Loucy (cell line): Measurements from ENCODE around the gene LRRC31.

Experiments
- H2AFZ ChIP-seq: fragments of 200-600 bp; sonication (generic); 2 replicates; pipeline ENCODE4 v1.6.0; 2016; ENCODE audit warnings: antibody characterized with exemption, mild to moderate bottlenecking, low read length, moderate library complexity
- H3F3A ChIP-seq: fragments of 200-600 bp; 2 replicates; pipeline ENCODE4 v1.6.0; 2016; ENCODE audit warnings: antibody characterized with exemption, low read depth, mild to moderate bottlenecking
- H3K27me3 ChIP-seq: fragments of 200-600 bp; sonication (generic); 2 replicates; pipeline ENCODE4 v1.6.1; 2014; ENCODE audit warnings: low read length, mild to moderate bottlenecking; ENCODE audit not compliant: insufficient read depth, poor library complexity, severe bottlenecking
- H3K36me3 ChIP-seq: fragments of 200-600 bp; sonication (generic); 2 replicates; pipeline ENCODE4 v1.6.1; 2016; ENCODE audit warnings: low read length; ENCODE audit not compliant: insufficient read depth
- H3K4me1 ChIP-seq: fragments of 200-600 bp; sonication (generic); 2 replicates; pipeline ENCODE4 v1.5.1; 2014; ENCODE audit warnings: low read length, mild to moderate bottlenecking; ENCODE audit not compliant: insufficient read depth, poor library complexity, severe bottlenecking
- H3K4me2 ChIP-seq: fragments of 200-600 bp; sonication (generic); 2 replicates; pipeline ENCODE4 v1.6.0; 2014; ENCODE audit warnings: antibody characterized with exemption, low read length, low read depth, mild to moderate bottlenecking; ENCODE audit not compliant: poor library complexity, severe bottlenecking
- H3K4me3 ChIP-seq: fragments of 200-600 bp; sonication (generic); 2 replicates; pipeline ENCODE4 v1.5.1; 2014; ENCODE audit warnings: low read length, mild to moderate bottlenecking, mixed read lengths; ENCODE audit not compliant: poor library complexity, severe bottlenecking
- H3K79me2 ChIP-seq: fragments of 200-600 bp; sonication (generic); 2 replicates; pipeline ENCODE4 v1.6.1; 2014; ENCODE audit warnings: low read length; ENCODE audit not compliant: insufficient read depth
- H3K9ac ChIP-seq: fragments of 200-600 bp; sonication (generic); 2 replicates; pipeline ENCODE4 v1.6.0; 2014; ENCODE audit warnings: mild to moderate bottlenecking, low read depth, low read length, moderate library complexity; ENCODE audit not compliant: poor library complexity, severe bottlenecking
- H3K9me2 ChIP-seq: fragments of 200-600 bp; sonication (generic); replicated peaks from 2 replicates; pipeline ENCODE4 v1.6.1; 2016; ENCODE audit warnings: low read depth, low read length, mixed read lengths
- H3K9me3 ChIP-seq: fragments of 200-600 bp; sonication (generic); 2 replicates; pipeline ENCODE4 v1.6.1; 2014; ENCODE audit warnings: mild to moderate bottlenecking, antibody characterized with exemption, low read length, low read depth; ENCODE audit not compliant: insufficient read depth
- H4K20me1 ChIP-seq: fragments of 200-600 bp; sonication (generic); 2 replicates; pipeline ENCODE4 v1.6.0; 2014; ENCODE audit warnings: antibody characterized with exemption, low read length, mild to moderate bottlenecking; ENCODE audit not compliant: insufficient read depth, poor library complexity, severe bottlenecking
- CTCF ChIP-seq: fragments of 200-600 bp; sonication (generic); conservative IDR thresholded peaks from 2 replicates; pipeline ENCODE4 v1.5.1; 2014; ENCODE audit warnings: mild to moderate bottlenecking, antibody characterized with exemption, low read length
- EZH2phosphoT487 ChIP-seq: fragments of 200-600 bp; IDR thresholded peaks from 2 replicates; pipeline ENCODE4 v1.6.1; 2018; ENCODE audit warnings: antibody characterized with exemption, mild to moderate bottlenecking, moderate library complexity, borderline replicate concordance

The LRRC31 gene

DNA sequence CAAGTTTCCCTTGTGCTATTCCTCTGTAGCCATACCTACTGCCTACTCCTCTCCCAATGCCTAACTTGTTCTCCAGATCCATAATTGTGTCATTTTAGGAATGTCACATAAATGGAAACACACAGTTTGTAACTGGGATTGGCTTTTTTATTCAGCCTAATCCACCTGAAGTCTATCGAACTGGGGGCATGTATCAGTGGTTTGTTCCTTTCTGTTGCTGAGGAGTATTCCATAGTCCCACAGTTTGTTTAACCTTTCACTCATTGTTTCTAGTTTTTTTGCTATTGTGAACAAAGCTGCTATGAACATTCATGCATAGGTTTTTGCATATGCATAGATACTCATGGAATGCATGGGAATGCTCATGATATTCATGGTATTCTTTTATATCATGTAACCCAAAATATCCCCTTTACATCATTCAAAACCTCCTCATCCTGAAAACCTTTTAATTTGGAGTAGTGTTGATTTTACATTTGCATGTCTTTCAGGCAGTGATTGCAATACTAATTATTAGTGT lies 31.2 kb downstream of the LRRC31 start:
- Histone ChIP-seq H3K4me1 (no peaks in the 10 kb centered on the region), H3K4me2 (no peak overlapping the region), H4K20me1 (no peaks in the 10 kb centered on the region), H3K9me3 (no peaks in the 10 kb centered on the region), H3K79me2 (no peaks in the 10 kb centered on the region), H3F3A (no peaks in the 10 kb centered on the region), H3K4me3 (no peak overlapping the region), H3K36me3 (no peaks in the 10 kb centered on the region), H2AFZ (no peak overlapping the region), H3K27me3 (no peaks in the 10 kb centered on the region), H3K9ac (no peak overlapping the region), H3K9me2 (no peaks in the 10 kb centered on the region)
- TF ChIP-seq EZH2phosphoT487: no peak
- TF ChIP-seq CTCF: no peak

- Histone ChIP-seq H3K9ac (no peak overlapping the region), H3K4me3 (no peak overlapping the region), H3K27me3 (no peaks in the 10 kb centered on the region), H3K4me1 (no peaks in the 10 kb centered on the region), H3K79me2 (no peaks in the 10 kb centered on the region), H3K9me2 (no peaks in the 10 kb centered on the region), H2AFZ (no peak overlapping the region), H3K36me3 (no peaks in the 10 kb centered on the region), H3K4me2 (no peak overlapping the region), H4K20me1 (no peaks in the 10 kb centered on the region), H3K9me3 (no peaks in the 10 kb centered on the region), H3F3A (no peaks in the 10 kb centered on the region)
- TF ChIP-seq CTCF: no peak
- TF ChIP-seq EZH2phosphoT487: no peak
Measured at GRCh38 chr3:169836942-169837275, 32.8 kb downstream of the LRRC31 start.

GRCh38 chr3:169836078-169836941 lies 33.4 kb downstream of the LRRC31 start:
- Histone ChIP-seq H4K20me1 (no peaks in the 10 kb centered on the region), H3K9me2 (no peaks in the 10 kb centered on the region), H3K79me2 (no peaks in the 10 kb centered on the region), H3K36me3 (no peaks in the 10 kb centered on the region), H3F3A (no peaks in the 10 kb centered on the region), H3K4me2 (no peak overlapping the region), H2AFZ (no peak overlapping the region), H3K4me1 (no peaks in the 10 kb centered on the region), H3K27me3 (no peaks in the 10 kb centered on the region), H3K9me3 (no peaks in the 10 kb centered on the region), H3K9ac (no peak overlapping the region), H3K4me3 (no peak overlapping the region)
- no peak for TF ChIP-seq CTCF
- no peak for TF ChIP-seq EZH2phosphoT487
